Panc1 (cell line): ENCODE measurements around the gene TMC4. TPM values are rescaled to one million over a fixed set of nuclear protein-coding genes. Genes with fewer than 3 reads are reported as not detected.

ENCODE experiments used
- ATAC-seq: fragments of 200-7000 bp; cut with Tn5 transposase; 2 replicates; pipeline ENCODE4 v1.9.1; 2020; ENCODE audit warnings: mild to moderate bottlenecking, moderate library complexity
- BruUV-seq: library from RNA; stranded (reverse); fragments of 400-500 nt; replicated peaks from 2 replicates; lab custom pipeline; 2021; lab: Mats Ljungman, UMichigan
- CTCF ChIA-PET: fragments of 300-600 bp; sonication (Branson Sonifier 250); formaldehyde crosslinking; loops from one replicate; lab custom pipeline; 2022; ENCODE audit warnings: antibody characterized with exemption; lab: Charles Lee
- POLR2A ChIA-PET: fragments of 300-600 bp; sonication (Branson Sonifier 250); formaldehyde crosslinking; loops from one replicate; lab custom pipeline; 2022; ENCODE audit warnings: antibody characterized with exemption; lab: Charles Lee
- DNase-seq: peaks from one replicate; pipeline ENCODE4 v3.0.0-alpha.2; 2010; ENCODE audit warnings: low read depth, low spot score
- H3K27ac ChIP-seq: 2 replicates; pipeline ENCODE4 v1.5.1; 2011; ENCODE audit warnings: mild to moderate bottlenecking, low read length, inconsistent platforms
- H3K27me3 ChIP-seq: fragments of 200-500 bp; sonication (Bioruptor generic); 2 replicates; pipeline ENCODE4 v1.6.0; 2014; ENCODE audit warnings: low read length, inconsistent platforms; ENCODE audit not compliant: control insufficient read depth, insufficient read depth
- H3K36me3 ChIP-seq: fragments of 200-500 bp; sonication (Bioruptor generic); 2 replicates; pipeline ENCODE4 v1.5.1; 2014; ENCODE audit warnings: inconsistent platforms, mild to moderate bottlenecking, low read length, moderate library complexity; ENCODE audit not compliant: control insufficient read depth, insufficient read depth
- H3K4me1 ChIP-seq: 2 replicates; pipeline ENCODE4 v1.5.1; 2011; ENCODE audit warnings: inconsistent platforms, mild to moderate bottlenecking, low read length, moderate library complexity; ENCODE audit not compliant: control insufficient read depth, insufficient read depth
- H3K4me3 ChIP-seq, 2 experiments: 2 replicates each; pipeline ENCODE4 v1.5.1; 2011 to 2012; ENCODE audit warnings: low read depth in 2 of 2, low read length in 2 of 2, mild to moderate bottlenecking in 2 of 2, inconsistent platforms in 1 of 2, moderate library complexity in 1 of 2
- H3K9me3 ChIP-seq: fragments of 200-500 bp; sonication (Bioruptor generic); 2 replicates; pipeline ENCODE4 v1.5.1; 2014; ENCODE audit warnings: low read depth, mild to moderate bottlenecking, inconsistent platforms, low read length, moderate library complexity; ENCODE audit not compliant: control insufficient read depth, insufficient read depth
- CTCF ChIP-seq: fragments of 450-650 bp; IDR thresholded peaks from 2 replicates; pipeline ENCODE4 v1.5.1; 2017; ENCODE audit warnings: mild to moderate bottlenecking
- POLR2AphosphoS5 ChIP-seq: IDR thresholded peaks from 2 replicates; pipeline ENCODE4 v1.6.1; 2012; ENCODE audit warnings: mild to moderate bottlenecking, low read depth, low read length, moderate library complexity
- REST ChIP-seq, 2 experiments: IDR thresholded peaks; 2 replicates each; pipeline ENCODE4 v1.6.1; 2011 to 2012; ENCODE audit warnings: low read depth in 2 of 2, control low read depth in 1 of 2, low read length in 1 of 2, mild to moderate bottlenecking in 1 of 2, moderate library complexity in 1 of 2; ENCODE audit not compliant: insufficient read depth in 1 of 2
- SIN3A ChIP-seq: IDR thresholded peaks from 2 replicates; pipeline ENCODE4 v1.6.1; 2012; ENCODE audit warnings: low read depth, mild to moderate bottlenecking, low read length, moderate library complexity, borderline replicate concordance; ENCODE audit not compliant: insufficient read depth
- TCF7L2 ChIP-seq: IDR thresholded peaks from 2 replicates; pipeline ENCODE4 v1.6.1; 2011; ENCODE audit warnings: mild to moderate bottlenecking, low read depth, low read length, inconsistent platforms
- in situ Hi-C: cut with HindIII; loops from 2 replicates; pipeline ENCODE4 v1.10.0; 2016; ENCODE audit warnings: low sequenced_read_pairs, low pct_unique_long_range_greater_than_20kb
- intact Hi-C: fragments of 100-400 bp; cut with micrococcal nuclease; formaldehyde crosslinking; loops from one replicate; pipeline ENCODE4 v1.10.0; 2022; ENCODE audit not compliant: unreplicated experiment
- total RNA-seq: library from RNA; stranded (reverse); gene quantifications from one replicate; pipeline ENCODE4 v1.2.1, GENCODE V29; 2021; ENCODE audit not compliant: unreplicated experiment

The TMC4 gene
- total RNA-seq, 1 experiment from 2014 or later = 5.1 TPM

DNA sequence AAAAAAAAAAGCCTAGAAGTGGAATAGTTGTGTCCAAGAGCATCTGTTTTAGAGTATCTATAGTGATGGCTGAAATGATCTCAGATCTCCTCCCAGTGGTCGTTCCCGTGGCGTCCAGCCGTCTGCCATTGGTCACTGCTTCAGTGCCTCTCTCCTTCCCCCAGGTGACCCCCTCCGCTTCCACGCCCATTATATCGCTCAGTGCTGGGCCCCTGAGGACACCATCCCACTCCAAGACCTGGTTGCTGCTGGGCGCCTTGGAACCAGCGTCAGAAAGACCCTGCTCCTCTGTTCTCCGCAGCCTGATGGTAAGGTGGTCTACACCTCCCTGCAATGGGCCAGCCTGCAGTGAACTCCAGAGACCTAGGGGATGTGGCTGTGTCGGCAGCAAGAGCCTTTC lies 20.1 kb upstream of the TMC4 start:
- in situ Hi-C loops = no loop called here
- H3K27me3 ChIP-seq = no peaks in the 10 kb centered on the region
- H3K27ac ChIP-seq = no peak overlapping the region
- no peak overlapping the region for H3K4me3 ChIP-seq
- BruUV-seq = no TSS peak
- no peak for TF ChIP-seq SIN3A
- TF ChIP-seq TCF7L2 = no peak
- no peak for TF ChIP-seq POLR2AphosphoS5
- H3K4me1 ChIP-seq = peaks cover 11% of the 10 kb centered on the region; the same call in 1 of the 2 replicates
- ChIA-PET POLR2A (no interaction called here), CTCF (no interaction called here)
- intact Hi-C loops = no loop called here
- ATAC-seq (no peak), DNase-seq (no peak)
- H3K9me3 ChIP-seq = no peaks in the 10 kb centered on the region
- peaks cover 13% of the 10 kb centered on the region for H3K36me3 ChIP-seq

GRCh38 chr19:54191811-54192453 lies 19.0 kb upstream of the TMC4 start:
- Histone ChIP-seq H3K4me3 (peak overlapping the region; percentile 85 to 87), H3K27ac (peak overlapping the region; percentile 96), H3K4me1 (peaks cover 13% of the 10 kb centered on the region; the same call in 1 of the 2 replicates), H3K9me3 (no peaks in the 10 kb centered on the region), H3K36me3 (peaks cover 13% of the 10 kb centered on the region), H3K27me3 (no peaks in the 10 kb centered on the region)
- DNase-seq = no peak
- no TSS peak for BruUV-seq
- CTCF ChIA-PET = interaction anchor here (0.6 to 1.5 kb wide), 3 partner anchors 39 to 362 kb away, joined by 3 read pairs; no protein-coding TSS in a partner anchor
- in situ Hi-C loops = no loop called here
- no peak for TF ChIP-seq REST (IDR thresholded peaks at IDR 0.05; ENCODE audit: insufficient read depth in 1 of 2, low read depth in 2 of 2, low read length in 1 of 2)
- TF ChIP-seq SIN3A = no peak
- no peak for TF ChIP-seq TCF7L2
- no peak for TF ChIP-seq POLR2AphosphoS5
- no peak for TF ChIP-seq CTCF
- POLR2A ChIA-PET = interaction anchor here (0.6 to 4.1 kb wide), 5 partner anchors 8 to 395 kb away, joined by 3 to 18 read pairs (median 4); partner anchors contain the start of gene RPS9
- intact Hi-C loops = no loop called here
- no peak for ATAC-seq
